GM18526 (cell line): Measurements from ENCODE around the gene FAAP100.

ENCODE experiments used
- POLR2A ChIP-seq: IDR thresholded peaks from 3 replicates; pipeline ENCODE4 v1.6.1; 2011; ENCODE audit not compliant: insufficient read length; ENCODE audit errors: extremely low read depth

Gene FAAP100

DNA sequence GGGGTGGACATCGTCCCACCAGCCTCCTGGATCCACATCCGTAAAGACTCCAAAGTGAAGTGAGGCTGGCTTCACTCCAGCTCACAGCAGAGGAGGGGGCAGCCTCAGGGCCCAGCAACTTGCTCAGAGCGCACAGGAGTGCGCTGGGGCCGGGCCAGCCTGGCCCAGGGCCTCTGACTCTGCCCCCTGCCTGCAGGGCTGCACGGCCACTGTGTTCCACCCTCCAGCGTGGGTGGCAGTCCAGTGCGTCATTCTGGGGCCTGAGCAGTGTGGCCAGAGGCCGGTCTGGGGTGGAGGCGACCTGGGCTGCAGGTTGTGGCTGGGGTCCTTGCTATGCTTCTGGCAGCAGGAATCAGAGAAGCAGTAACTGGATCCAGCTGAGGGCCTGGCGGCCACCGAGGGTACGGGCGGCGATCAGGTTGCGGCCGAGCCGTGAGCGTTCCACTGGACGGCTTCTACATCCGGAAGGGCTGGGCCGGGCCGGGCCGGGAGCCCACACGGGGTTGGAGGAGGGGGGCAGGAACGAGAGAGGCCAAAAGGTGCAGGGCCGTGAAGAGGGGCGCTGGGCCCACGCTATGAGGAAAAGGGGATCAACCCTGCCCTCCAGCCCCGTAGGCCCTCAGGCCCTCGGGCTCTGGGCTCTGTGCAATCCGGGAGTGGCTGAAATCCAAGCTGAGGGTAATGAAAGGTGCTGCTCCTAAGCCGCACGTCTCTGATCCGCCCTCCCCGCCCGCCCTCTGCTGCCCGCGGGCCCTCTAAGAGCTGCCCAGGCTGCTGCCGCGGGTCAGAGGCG, 24.4 kb downstream of the FAAP100 start, which contains the start of gene FSCN2:
Gene FSCN2, plus strand, starts transcription at position 787 of the 793 bp plus-strand sequence. CDS start 155 bp downstream, outside the sequence.
- TF ChIP-seq POLR2A: no peak

- TF ChIP-seq POLR2A: no peak
Observed at GRCh38 chr17:81526662-81527571, 25.2 kb downstream of the FAAP100 start.

DNA sequence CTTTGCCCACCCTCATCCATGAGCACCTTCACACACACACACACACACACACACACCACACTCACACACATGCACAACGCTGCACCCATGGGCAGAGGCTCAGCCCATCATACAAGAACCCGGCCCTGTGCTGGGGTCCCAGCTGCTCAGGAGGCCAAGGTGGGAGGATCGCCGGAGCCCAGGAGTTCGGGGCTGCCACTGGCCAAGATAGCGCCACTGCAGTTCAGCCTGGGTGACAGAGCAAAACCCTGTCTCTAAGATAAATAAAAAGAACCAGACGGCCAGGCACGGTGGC, 27.3 kb downstream of the FAAP100 start:
- no peak for TF ChIP-seq POLR2A

DNA sequence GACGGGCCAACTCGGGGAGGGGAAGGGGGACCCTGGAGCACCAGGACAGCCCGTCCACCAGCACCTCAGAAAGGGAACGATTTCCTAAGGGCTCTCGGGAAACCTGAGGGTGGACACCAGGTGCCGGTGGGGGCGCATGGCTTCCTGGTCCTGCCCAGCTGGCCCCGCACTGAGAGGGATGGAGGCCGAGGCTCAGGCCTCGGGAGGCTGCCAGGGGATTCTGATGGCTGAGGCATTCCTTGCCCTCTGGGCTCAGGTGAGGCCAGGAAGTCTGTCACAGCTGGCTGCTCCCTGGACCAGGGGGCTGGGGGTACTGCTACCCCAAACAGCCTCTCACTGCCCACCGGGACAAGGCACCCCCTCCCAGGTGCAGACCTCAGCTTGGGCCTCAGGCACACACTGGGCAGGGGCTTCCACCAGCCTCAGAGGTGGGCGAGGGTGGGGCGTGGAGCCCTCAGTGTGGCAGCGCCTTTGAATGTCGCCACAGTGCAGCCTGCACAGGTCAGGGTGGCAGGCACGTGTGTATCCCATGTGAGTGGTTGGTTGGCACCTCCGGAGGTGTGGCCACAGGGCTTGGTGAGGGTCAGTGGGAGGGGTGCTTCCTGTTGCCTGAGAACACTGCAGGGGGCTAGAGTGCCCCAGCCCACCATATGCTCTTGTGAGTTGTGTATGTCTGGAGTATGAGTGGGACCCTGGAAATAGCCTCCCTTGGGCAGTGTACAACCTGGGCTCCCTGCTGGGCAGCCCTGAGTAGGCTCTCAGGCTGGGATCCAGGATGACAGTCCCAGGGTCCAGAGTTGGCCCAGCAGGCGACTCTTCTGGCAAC, 27.9 kb downstream of the FAAP100 start:
- no peak for TF ChIP-seq POLR2A

DNA sequence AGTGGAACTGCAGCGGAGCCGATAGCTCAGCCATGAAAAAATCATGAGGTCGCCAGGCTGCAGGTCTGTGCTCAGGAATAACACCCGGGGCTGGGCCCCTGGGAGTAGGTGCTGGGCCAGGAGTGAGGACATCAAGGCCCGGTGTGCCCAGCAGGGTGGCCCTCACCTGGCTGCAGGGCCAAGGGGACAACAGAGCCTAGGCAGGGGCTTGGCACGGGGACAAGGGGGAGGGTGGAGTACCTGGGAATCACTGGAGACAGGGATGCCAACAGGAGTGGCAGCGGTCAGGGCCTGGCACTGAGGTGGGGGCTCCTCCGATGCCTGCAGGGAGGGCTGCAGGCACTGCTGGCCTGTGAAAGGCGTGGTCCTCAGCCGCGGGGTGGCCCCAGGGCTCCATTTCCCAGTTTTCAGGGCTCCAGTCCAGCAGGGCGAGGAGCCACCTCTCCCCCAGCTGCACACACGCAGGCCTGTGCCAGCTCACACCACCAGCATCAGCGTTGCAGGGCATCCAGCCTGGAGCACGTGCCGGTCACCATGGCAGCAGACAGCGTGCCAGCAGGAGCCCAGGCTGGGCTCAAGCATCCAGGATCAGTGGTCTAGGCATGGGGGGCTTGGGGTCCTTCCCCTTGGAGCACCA, 28.6 kb downstream of the FAAP100 start:
- no peak for TF ChIP-seq POLR2A

DNA sequence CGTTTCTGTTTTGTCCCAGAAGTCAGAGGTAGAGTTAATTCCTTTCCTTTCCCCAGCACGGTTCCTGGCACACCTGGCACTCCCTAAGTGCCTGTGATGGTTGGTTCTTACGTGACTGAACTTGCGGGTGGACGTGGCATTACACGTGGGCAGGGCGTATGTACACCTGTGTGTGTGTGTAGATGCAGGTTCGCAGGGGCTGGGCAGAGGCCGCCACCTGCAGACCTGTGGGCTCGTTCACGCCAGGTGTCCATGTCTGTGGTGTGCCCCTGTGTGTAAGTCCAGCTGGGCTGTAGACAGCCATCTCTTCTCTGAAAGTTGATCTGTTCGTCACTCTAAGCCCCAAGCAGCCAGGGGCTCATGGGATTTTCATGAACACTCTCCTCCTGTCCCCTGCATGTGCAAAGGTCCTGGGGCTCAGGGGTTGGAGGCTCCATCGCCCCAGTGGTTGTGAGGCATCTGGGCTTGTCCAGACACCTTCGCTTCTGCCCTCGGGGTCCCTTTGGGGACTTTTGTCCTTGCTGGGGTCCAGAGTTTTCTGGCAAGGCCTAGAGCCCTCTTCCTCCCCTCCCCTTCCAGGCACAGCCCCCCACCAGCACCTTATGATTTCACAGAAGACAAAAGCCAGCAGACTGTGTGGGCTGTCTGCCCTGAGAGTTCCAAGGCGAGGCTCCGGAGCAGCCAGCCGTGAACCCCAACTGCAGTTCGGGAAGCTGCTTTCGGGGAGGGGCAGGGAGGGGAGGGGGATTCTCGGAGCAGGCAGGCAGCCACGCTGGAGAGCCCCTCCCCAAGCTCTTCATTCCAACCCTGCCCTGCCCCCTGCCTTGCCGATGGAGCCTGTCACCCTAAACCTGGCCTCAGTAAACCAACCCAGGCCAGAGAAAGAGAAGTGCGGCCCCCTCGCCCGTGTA, 29.4 kb downstream of the FAAP100 start:
- no peak for TF ChIP-seq POLR2A

- TF ChIP-seq POLR2A: no peak
Observed at GRCh38 chr17:81520021-81520901, 31.9 kb downstream of the FAAP100 start.

DNA sequence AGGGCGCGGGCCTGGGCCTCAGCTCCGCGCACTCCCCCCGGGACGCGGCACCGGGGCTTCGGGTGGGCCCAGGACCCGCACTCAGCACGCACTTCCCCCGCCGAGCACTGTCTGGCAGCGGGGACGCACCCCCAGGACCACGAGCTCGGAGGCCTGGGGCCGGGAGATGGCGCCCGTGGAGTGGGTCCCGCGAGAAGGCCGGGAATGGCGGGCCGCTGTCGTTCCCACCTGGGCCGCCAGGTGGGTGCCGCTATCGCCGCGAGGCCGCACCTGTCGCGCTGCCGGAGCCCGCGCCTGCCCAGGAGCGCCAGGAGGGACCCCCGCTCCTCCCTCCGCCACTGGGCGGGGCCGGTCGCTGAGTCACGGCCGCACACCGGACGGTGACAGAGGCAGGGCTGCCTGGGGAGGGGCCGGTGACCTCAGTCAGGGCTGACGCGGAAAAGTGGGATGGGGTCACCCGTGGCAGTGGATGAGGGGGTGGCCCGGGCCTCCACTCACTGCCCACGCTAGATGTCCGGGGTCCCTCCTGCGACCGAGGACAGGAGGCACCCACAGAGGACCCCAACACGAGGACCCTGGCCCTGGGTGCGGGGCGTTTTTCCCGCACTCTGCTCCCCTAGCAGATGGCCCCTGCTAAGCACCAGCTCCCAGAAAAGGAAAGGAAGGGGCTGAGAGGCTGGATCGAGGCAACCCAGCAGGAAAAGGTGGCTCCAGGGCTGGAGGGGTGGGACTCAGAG, 32.7 kb downstream of the FAAP100 start:
- TF ChIP-seq POLR2A: peak; percentile 28

DNA sequence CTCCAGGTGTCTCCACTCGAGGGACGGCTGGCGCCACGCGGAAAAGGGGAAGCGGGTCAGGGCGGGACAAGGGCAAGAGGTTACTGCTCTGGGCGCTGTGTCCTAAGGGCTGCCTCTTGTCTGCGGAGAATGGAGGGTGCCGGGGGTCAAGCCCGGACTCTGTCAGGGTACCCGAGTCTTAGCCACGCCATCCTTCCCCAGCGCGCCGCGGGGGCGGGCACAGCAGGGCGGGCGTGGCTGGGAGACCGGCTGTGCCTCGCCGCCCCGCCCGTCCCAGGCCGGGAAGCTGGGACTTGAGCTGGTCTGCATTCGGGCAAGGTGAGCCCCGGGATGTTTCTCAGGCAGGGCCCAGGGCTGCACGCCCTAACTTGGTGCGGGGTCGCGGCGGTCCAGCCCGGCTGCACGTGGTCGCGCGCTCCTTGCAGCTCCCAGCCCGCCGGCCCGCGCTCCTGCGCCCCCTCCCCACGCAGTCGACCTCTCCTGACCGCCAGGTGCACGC, 33.3 kb downstream of the FAAP100 start:
- TF ChIP-seq POLR2A: peak; percentile 17

GRCh38 chr17:81518113-81518784, 33.9 kb downstream of the FAAP100 start:
- peak; percentile 5 for TF ChIP-seq POLR2A

- TF ChIP-seq POLR2A: peak; percentile 72
Observed at GRCh38 chr17:81517339-81518112, 34.6 kb downstream of the FAAP100 start.
